NCI-H345 (cell line): Measurements from ENCODE around the gene LRRC61.

Experiments used
- DNase-seq: peaks from one replicate; lab custom pipeline; 2025; lab: John Stamatoyannopoulos, UW

Gene LRRC61

DNA sequence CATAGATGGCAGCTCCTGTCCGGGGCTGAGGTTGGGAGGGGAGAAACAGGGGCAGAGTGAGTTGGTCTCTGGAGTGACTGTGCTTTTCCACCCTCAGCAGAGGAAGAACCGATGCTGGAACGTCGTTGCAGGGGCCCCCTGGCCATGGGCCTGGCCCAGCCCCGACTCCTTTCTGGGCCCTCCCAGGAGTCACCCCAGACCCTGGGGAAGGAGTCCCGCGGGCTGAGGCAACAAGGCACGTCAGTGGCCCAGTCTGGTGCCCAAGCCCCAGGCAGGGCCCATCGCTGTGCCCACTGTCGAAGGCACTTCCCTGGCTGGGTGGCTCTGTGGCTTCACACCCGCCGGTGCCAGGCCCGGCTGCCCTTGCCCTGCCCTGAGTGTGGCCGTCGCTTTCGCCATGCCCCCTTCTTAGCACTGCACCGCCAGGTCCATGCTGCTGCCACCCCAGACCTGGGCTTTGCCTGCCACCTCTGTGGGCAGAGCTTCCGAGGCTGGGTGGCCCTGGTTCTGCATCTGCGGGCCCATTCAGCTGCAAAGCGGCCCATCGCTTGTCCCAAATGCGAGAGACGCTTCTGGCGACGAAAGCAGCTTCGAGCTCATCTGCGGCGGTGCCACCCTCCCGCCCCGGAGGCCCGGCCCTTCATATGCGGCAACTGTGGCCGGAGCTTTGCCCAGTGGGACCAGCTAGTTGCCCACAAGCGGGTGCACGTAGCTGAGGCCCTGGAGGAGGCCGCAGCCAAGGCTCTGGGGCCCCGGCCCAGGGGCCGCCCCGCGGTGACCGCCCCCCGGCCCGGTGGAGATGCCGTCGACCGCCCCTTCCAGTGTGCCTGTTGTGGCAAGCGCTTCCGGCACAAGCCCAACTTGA lies 48.2 kb downstream of the LRRC61 start:
- DNase-seq = no peak

DNA sequence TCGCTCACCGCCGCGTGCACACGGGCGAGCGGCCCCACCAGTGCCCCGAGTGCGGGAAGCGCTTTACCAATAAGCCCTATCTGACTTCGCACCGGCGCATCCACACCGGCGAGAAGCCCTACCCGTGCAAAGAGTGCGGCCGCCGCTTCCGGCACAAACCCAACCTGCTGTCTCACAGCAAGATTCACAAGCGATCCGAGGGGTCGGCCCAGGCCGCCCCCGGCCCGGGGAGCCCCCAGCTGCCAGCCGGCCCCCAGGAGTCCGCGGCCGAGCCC lies 48.8 kb downstream of the LRRC61 start:
- DNase-seq = no peak

DNA sequence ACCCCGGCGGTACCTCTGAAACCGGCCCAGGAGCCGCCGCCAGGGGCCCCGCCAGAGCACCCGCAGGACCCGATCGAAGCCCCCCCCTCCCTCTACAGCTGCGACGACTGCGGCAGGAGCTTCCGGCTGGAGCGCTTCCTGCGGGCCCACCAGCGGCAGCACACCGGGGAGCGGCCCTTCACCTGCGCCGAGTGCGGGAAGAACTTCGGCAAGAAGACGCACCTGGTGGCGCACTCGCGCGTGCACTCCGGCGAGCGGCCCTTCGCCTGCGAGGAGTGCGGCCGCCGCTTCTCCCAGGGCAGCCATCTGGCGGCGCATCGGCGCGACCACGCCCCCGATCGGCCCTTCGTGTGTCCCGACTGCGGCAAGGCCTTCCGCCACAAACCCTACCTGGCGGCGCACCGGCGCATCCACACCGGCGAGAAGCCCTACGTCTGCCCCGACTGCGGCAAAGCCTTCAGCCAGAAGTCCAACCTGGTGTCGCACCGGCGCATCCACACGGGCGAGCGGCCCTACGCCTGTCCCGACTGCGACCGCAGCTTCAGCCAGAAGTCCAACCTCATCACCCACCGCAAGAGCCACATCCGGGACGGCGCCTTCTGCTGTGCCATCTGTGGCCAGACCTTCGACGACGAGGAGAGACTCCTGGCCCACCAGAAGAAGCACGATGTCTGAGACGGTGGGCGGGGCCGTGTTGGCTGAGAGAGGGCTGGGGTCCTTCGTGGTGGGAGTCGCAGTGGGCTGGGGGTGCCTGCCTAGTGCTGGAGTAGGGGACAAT lies 49.3 kb downstream of the LRRC61 start:
- DNase-seq = no peak

DNA sequence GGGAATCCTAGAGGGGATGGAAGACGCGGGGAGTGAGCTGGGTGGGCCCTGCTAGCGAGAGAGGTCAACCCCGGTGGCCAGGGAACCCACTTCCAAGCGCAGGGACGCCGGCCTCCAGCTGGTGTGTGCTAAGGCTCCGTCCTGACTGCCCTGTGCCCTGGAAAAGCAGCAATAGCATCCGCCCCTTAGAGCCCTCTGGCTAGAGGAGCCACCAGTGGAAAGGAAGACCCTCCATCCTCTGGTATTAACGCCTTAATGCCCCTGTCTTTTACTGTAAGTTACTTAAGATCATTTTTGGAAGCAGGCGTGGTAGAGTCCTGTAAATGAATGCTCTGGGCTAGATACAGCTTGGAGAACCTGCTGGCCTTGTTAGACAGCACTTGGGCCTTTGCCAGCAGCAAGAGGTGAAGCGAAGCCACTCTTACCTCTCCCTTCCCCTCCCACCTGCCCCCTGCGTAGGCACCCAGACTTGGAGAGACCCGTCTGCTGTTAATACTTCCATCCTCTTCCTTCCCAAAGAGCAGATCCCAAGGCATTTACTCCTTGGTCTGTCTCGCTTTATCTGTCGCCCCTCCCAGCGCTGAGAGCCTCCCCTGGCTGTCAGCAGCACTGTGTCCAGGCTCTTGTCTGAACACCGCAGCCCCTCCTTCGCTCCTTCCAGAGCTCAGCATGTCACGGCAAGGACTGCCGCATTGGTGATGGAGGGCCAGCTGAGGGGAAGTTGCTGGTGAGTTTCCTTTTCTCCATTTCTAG lies 50.1 kb downstream of the LRRC61 start:
- no peak for DNase-seq

GRCh38 chr7:150374026-150374425 lies 50.9 kb downstream of the LRRC61 start:
- no peak for DNase-seq

- DNase-seq = no peak
Observed at GRCh38 chr7:150374472-150374871, 51.3 kb downstream of the LRRC61 start.

- no peak for DNase-seq
Observed at GRCh38 chr7:150375662-150376521, 52.7 kb downstream of the LRRC61 start.

DNA sequence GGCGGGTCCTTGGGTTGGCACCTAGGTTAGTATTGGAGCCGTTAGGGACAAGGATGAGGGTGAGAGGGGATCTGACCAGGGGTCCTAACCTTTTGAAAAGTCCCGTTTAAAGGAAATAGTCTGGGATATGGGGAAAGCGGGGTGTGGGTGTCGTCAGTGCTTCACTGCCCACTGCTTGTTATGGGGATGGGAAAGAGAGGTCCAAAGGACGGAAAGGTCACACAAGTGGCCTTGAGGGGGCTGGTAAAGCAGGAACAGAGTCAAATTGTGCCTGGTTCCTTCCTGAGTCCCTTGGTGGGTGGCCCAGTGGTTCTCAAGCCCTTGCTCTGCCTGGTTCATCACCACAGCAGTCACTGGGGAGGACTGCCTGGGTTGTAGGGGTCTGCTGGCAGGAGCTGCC lies 53.4 kb downstream of the LRRC61 start:
- no peak for DNase-seq

GRCh38 chr7:150377196-150377595 lies 54.0 kb downstream of the LRRC61 start:
- no peak for DNase-seq

DNA sequence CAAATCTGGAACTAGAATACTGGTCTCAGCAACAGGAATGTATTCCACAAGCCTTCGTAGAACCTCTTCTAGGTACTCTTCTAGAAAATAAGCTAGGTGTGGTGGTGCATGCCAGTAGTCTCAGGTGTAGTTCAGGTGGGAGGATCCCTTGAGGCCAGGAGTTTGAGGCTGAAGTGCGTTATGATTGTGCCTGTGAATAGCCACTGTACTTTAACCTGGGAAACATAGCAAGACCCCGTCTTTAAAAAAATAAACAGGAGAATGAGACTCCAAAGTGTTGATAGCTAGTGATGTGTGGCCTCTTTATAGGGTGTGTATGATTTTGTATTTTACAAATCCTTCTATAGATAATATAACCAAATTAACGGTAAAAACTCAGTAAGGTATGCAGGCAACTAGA lies 54.5 kb downstream of the LRRC61 start:
- DNase-seq = peak; percentile 18

DNA sequence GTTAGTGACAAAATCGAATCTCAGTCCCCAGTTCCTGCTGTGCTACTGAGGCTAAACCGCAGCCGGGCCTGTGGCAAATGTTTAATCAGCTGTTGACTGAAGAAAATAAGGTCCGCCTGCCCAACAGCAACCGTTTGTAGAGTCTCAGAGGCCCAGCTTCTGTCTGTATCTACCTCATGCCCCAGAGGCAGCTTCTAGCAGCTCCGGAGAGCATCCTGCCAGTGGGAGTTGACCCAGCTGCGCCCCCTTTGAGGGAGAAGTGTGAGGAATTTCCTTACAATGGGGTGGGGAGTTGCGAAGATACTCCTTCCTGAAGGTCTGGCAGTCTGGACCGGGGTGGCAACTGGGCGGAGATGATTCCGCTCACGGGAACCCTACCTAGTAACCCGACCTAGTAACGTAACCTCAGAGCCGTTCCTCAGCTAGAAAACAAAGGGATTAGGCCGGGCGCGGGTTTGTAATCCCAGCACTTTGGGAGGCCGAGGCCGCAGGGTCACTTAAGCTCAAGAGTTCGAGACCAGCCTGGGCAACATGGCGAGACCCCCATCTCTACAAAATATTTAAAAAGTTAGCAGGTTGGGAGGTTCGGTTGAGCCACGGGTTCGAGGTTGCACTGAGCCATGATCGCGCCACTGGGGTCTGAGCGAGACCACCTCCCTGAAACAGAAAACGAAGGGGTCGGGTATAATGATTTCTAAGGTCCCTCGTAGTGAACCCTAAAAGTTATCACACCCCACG lies 55.1 kb downstream of the LRRC61 start:
- DNase-seq = peak; percentile 74

GRCh38 chr7:150378853-150379440 lies 55.8 kb downstream of the LRRC61 start, which contains the start of gene ZNF775:
Gene ZNF775 (plus strand): TSS chr7:150379330. CDS start chr7:150388471, 9,141 bp downstream.
- peak; percentile 97 for DNase-seq

GRCh38 chr7:150379441-150380379 lies 56.6 kb downstream of the LRRC61 start:
- peak; percentile 20 for DNase-seq

GRCh38 chr7:150380463-150380862 lies 57.3 kb downstream of the LRRC61 start:
- no peak for DNase-seq

GRCh38 chr7:150381096-150381495 lies 57.9 kb downstream of the LRRC61 start:
- DNase-seq = no peak

- DNase-seq = no peak
Observed at GRCh38 chr7:150381785-150382122, 58.6 kb downstream of the LRRC61 start.

DNA sequence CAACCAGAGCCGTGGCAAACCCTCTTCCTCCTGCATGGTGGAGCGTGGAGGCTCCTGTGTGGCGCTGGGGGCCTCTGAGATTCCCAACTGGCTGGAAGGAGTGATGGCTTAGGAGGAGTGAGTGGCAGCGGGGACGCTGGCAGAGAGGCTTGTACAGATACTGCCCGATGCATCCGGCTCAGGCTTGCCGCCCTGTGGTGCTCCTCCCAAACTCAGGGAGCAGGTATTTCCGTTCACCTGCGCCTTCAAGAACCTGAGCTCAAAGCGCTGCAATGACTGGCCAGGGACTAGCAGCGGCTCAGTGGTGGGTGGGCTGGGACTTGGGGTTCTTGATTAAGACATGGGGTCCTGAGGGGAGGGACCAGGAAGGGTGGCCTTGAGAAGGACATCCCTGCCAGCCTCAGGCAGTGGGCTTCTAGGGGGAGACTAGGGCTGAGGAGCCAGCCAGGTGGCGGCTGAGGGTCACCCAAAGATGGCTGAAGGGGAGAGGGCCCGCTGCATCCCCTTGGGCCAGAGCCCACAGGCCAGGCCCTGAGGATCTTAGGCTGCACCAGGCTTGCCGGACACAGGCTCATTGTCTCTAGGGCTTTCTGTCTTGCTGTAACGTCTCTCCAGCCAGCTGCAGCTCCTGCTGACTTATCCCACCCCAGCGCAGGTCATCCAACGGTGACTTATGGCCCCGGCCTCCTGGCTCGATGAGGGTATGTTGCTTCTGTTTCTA lies 59.1 kb downstream of the LRRC61 start:
- no peak for DNase-seq

DNA sequence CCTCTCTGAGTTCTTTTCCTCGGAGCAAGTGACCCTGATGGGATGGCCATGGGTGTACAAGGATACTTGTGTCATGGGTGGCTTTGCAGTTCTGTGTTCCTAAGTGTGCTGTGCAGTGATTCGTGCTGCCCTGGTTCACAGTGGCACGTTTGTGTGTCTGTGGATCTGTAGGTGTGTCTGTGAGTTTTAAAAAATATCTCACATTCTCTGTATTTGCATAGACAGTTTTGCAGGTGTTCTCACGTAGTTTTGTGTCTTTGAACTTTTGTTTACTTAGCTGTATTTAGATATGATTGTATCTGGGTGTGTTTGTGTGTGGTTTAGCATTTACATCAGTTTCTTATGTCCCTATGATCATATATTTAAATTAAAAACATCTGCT lies 59.7 kb downstream of the LRRC61 start:
- DNase-seq = no peak
